ENCODE measurements around the gene AP1G1.
"Not testable (repeated sequence)": the region's sequence is repeated elsewhere in the genome, so short reads cannot be mapped to it uniquely, and the experiment has no call there.

DNA sequence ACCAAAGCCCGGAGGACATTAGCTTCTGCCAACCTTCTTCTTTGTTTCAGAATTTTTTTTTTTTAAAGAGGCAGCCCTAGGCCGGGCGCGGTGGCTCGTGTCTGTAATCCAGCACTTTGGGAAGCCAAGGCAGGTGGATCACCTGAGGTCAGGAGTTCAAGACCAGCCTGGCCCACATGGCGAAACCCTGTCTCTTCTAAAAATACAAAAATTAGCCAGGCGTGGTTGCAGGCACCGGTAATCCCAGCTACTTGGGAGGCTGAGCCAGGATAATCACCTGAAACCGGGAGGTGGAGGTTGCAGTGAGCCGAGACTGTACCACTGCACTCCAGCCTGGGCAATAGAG is 8.5 kb upstream of the AP1G1 start:
- TF ChIP-seq, protein P1, sequence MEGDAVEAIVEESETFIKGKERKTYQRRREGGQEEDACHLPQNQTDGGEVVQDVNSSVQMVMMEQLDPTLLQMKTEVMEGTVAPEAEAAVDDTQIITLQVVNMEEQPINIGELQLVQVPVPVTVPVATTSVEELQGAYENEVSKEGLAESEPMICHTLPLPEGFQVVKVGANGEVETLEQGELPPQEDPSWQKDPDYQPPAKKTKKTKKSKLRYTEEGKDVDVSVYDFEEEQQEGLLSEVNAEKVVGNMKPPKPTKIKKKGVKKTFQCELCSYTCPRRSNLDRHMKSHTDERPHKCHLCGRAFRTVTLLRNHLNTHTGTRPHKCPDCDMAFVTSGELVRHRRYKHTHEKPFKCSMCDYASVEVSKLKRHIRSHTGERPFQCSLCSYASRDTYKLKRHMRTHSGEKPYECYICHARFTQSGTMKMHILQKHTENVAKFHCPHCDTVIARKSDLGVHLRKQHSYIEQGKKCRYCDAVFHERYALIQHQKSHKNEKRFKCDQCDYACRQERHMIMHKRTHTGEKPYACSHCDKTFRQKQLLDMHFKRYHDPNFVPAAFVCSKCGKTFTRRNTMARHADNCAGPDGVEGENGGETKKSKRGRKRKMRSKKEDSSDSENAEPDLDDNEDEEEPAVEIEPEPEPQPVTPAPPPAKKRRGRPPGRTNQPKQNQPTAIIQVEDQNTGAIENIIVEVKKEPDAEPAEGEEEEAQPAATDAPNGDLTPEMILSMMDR (IDR thresholded peaks at IDR 0.05) = not testable (repeated sequence)
- TF ChIP-seq POLR2AphosphoS5 (IDR thresholded peaks at IDR 0.05; ENCODE audit: insufficient read depth in 1 of 2, low read depth in 1 of 2); POLR2A (IDR thresholded peaks at IDR 0.05): not testable (repeated sequence)
